GM21528 (cell line): ENCODE results near the gene PGRMC1.
A peak's percentile ranks its signal among the peaks of the same experiment; 100 is the strongest.
"Not testable (repeated sequence)": the region's sequence is repeated elsewhere in the genome, so short reads cannot be mapped to it uniquely, and the experiment has no call there.

Source experiments
- ATAC-seq: cut with Tn5 transposase; IDR thresholded peaks from one replicate; pipeline ENCODE4 v1.9.1; 2021; ENCODE audit warnings: mild to moderate bottlenecking, moderate library complexity; ENCODE audit not compliant: unreplicated experiment, low FRiP score

Gene PGRMC1

DNA sequence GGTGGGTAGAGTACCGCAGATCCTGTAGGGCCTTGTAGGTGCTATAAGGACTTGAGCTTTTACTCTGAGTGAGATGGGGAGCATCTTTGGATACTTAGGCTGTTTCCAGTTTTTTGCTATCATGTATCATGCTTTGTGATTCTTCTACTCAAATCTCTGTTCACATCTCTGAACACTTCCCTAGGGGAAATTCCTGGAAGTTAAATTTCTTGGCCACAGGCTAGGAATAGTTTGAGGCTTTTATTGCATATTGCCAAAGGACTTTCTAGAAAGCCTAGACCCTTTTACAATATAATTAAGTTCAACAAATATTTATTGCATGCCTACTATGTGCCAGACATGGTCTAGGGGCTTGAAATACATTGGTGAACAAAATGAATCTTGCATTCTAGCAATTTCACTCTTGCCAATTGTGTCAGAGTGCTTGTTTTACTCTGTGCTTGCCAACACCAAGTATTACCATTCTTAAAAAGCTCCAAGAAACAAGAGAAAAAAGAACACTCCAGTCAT is 4.1 kb upstream of the PGRMC1 start:
- ATAC-seq, result no peak

DNA sequence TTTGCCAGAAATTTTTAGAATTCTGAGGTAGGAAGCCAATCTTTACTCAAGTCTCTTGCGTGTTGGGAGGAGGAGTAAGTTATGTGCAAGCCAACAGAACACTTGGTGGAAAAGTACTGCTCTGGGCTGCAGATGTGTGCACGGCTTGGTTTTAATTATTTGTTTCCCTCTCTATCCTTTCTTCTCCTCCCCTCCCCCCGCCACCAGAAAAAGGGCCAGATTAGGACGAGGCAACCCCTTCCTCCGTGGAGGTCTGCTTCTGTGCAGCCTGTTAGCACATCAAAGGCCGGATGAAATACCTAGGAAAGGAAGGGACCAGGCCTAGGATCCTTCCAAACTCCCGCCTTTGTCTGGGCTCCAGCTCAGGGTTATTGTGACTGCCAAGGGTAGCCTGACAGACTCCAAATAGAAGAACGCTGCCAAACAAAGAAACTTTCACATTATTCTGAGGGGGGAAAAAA is 1.0 kb upstream of the PGRMC1 start:
- ATAC-seq, result no peak

DNA sequence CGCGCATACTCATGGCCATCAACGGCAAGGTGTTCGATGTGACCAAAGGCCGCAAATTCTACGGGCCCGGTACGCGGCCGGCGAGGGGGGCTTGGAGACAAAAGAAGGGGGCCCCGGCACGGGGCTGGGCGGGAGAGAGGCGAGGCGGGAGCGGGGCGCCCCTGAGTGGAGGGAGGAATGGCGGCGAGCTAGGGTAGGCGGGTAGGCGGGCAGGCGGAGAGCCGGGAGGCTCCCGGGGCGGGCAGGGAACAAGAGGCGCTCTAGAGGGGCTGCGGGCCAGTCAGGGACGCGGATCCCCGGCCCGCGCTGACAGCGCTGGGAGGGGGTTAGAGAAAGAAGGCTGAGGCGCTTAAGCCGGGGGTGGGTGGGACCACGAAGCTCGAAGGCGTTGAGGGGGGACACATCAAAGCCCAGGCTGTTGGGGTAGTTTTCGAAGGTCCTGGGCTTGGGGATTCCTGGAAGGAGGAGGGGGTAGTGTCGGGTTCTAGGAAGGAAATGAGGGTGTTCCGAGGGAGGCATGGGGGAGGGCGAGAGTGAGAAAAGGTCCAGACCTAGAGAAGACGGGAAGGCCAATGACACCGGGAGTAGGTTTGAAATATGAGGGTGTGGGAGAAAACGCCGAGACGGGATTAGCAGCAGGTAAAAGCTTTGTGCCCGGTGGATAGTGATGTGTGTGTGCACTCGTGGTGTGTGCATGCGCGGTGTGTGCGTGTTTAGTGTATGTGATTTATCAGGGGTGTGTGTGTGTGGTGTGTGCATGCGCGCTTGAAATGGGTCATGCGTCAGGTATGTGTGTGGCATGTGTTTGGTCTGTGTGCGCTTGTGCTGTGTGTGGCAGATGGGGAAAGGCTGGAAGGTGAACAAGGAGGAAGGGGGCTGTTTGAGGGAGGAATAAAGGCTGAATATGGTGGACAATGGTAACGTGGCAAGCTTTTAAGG is 807 bp downstream of the PGRMC1 start:
- ATAC-seq, result peak; percentile 40

DNA sequence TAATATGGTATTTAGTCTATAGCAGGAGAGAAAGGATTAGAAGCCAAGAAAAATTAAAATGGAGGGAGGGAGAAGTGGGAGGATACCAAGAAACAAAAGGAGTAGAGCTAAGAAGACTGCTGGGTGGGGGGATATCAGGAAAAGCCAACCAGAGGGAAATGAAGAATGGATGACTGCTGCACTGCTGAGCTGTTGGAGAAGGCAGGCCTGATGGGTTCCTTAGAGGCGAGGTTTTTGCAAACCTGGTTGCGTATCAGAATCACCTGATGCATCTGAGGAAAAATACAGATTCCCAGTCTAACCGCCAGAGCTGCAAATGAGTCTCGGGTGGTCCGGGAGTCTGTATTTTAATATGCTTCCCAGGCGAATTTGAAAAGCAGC is 1.5 kb downstream of the PGRMC1 start:
- no peak for ATAC-seq

DNA sequence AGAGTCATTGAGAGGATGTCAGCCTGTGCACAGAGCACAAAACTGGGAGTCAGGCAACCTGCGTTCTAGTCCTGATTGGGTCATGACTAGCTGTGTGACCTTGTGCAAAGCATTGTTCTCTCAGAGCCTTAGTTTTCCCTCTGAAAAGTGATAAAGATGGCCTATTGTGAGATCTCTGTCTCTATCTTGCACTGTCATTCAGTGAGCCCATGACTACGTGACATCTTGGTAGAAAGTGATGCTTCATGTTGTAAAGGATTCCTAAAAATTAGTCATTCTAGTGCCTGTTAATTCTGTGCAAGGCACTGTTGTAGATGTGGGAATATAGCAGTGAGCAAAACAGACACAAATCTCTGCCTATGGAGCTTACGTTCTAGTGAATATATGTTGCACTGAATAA is 2.5 kb downstream of the PGRMC1 start:
- ATAC-seq, result no peak

DNA sequence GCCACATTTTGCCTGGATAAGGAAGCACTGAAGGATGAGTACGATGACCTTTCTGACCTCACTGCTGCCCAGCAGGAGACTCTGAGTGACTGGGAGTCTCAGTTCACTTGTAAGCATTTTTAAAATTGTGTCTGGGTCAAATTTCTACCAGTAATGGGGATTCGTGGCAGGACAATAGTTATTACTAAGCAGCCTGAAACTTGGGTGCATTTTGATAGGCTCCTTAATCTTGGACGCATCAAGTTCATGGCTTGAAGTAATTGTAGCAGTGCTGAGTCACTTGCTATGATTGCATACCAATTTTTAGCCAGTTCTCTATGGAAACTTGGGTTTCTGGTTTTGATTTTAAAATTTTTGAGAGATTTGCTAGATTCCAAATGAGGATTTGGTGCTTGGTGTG is 4.3 kb downstream of the PGRMC1 start:
- ATAC-seq, result no peak

DNA sequence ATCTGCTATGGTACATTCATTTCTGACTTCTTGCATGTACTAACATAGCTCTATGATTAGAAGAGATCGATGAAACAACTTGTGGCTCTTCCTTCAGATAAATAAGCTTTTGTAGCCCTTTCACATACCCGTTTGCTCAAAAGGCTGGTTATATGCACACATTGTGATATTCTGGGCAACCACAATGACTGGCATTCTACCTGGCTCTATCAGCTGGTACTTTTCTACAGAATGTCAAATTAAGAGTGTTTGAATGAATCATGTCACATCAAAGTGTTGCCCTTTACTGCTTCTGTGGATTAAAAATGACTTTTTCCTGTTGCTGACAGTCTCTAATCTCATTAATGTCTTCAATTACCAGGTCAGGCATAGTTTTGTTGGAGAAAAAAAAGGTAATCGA is 11.6 kb downstream of the PGRMC1 start:
- no peak for ATAC-seq

DNA sequence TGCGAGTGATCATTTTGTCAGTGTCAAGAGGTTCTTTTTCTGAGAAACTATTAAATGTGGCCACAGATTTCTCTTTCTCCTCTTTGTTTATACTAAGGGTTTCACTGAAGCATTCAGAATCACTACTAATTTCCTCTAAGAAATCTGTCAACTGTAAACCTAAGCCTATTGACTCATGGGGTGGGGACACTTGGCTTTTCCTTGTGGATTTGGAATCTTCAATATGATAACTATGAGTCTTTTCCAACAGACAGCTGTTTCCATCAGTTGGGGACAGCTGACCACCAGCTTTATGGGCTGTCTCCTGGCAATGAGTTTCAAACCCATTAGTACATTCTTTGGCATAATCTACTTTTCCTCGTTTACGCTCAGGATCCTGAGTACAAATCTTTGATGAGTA is 13.8 kb downstream of the PGRMC1 start:
- ATAC-seq, result no peak

DNA sequence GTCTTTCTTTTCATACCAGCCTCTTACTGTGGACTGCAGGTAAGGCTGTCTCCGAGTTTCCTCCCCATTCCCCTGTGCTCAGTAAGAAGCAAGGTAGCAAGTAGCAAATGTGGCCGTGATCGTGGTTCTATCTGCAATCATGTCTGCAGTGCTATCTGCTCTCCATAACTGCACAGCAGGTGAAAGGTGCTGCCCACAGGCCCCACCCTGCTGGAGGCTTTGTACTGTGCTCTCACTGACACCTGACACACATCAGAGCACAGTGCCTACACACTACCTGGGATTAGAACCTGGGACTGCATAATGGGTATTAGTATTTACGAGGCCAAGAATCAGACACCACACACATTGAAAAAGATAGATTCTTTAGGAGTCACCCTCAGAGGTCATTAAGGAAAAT is 15.3 kb downstream of the PGRMC1 start:
- ATAC-seq, result no peak

DNA sequence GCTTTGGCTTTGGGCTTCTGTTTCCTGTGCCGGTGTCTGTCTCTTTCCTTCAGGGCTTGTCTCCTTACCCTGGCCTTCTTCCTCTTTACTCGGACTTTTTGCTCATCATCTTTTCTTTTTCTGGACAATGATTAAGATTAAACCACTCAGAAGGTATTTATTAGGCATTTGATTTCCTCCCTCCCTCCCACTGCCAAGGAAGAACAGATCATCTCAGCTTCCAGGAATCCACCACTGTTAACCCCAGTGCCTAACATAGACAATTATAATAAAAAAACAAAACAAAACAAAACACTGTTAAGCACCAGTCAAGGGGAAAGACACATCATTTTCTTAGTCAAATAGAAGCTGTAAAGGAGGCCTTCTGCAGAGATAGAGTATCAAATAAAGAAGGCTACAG is 16.6 kb downstream of the PGRMC1 start:
- no peak for ATAC-seq

DNA sequence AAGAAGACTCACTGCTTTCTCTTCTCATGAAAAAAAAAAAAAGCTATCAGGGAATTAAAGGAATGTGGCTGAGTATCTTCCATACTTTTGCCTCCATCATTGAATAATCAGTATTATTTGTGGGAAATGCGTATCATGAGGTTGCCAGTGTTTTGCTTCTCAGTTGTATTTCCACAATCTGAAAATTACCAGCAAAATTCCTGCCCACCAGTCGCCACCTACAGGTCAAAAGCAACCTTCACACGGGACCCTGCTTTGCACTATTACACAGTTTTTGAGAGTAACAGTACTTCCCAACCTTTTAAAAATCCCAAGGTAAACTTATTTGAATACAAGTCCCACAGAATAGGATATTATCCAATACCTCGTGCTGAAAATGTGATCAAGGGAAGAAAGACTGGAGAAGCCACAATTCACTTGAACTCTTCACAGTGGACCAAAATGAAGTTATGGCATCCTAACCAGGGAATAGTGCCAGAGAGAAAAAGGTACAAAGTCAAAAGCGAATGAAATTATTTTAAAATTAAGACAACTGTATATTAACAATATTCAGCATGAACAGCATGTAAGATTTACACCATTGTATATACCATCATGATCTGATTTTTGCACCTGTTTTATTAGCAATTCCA is 30.4 kb downstream of the PGRMC1 start:
- no peak for ATAC-seq

DNA sequence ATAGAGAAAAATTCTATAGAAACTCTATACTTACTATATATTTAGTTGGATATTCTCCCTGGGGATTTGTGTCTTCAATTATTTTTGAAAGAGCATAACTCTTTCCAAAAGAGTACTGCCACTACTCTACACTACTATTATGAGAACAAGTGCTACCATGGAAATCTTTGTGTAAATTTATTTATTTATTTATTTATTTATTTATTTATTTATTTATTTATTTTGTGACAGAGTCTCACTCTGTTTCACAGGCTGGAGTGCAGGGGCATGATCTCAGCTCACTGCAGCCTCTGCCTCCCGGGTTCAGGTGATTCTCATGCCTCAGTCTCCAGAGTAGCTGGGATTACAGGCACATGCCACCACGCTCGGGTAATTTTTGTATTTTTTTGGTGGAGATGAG is 31.0 kb downstream of the PGRMC1 start:
- ATAC-seq, result not testable (repeated sequence)

DNA sequence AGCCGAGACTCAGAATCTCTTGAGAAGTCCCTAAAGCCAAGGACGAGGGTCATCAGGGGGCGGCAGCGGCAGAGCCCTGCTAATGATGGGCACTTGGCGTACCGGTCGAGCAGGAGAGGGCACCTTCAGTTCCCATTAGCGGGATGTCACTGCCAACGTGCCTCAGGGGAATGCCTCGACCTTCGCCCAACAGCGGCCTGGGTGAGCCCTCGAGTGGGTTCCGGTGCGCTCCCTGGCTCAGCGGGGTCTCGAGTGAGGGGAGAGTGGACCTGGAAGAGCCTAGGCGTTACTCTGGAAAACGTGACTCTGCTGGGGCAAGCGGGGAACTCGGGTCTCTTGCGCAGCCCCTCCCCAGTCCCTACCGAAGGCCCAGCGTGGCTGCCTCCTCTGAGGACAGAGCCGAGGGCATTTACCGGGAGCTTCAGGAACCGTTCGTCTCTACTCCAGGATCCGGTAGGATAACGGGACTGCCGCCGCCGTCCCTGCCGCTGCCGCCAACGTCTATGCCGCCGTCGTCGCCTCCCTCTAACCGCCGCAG is 36.9 kb downstream of the PGRMC1 start:
- no peak for ATAC-seq

DNA sequence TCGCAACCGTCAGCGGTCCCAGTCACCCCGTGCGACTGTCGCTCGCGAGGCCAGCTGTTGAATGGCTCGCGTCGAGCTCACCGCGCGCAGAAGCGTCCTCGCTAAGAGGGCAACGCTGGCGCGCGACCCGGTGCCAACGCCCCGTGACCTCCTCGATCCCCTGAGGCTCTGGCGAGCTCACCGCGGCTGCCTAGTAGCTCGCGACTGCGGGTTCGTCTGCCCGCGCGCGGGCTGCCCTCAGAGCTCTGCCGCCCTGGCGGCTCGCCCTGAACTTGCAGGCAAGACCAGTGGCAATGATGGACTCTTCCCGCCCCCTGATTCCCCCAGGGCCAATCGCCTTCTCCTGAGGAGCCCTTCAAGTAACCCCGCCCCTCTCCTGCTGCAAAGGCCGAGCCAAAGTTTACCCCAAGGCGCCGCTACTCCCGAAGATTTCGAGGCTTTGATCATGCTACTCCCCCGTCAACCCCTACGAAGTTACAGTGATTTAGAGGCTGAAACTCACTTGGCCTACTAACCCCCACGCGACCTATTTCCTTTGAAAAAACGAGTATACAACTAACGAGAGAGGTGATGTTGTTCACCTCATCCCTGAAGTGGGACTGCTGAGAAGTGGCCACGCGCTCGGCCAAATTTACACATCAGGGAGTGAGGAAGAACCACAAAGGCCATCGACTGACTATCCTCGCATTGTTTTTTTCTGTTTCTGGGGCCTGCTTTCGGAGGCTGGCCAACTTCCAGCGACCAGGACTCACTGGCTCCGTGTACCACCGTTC is 37.5 kb downstream of the PGRMC1 start:
- ATAC-seq, result no peak

DNA sequence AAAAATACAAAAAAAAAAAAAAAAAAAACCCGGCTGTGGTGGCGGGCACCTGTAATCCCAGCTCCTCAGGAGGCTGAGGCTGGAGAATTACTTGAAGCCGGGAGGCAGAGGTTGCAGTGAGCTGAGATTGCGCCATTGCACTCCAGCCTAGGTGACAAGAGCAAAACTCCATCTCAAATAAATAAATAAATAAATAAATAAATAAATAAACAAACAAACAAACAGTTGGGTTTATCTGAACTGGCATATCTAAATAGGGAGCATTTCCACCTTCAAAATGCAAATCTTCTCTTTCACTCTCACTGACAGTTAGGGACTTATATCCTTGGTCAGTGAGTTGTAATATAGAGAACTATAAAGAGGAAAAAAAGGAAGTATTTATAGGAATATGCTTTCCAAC is 46.3 kb downstream of the PGRMC1 start:
- not testable (repeated sequence) for ATAC-seq

DNA sequence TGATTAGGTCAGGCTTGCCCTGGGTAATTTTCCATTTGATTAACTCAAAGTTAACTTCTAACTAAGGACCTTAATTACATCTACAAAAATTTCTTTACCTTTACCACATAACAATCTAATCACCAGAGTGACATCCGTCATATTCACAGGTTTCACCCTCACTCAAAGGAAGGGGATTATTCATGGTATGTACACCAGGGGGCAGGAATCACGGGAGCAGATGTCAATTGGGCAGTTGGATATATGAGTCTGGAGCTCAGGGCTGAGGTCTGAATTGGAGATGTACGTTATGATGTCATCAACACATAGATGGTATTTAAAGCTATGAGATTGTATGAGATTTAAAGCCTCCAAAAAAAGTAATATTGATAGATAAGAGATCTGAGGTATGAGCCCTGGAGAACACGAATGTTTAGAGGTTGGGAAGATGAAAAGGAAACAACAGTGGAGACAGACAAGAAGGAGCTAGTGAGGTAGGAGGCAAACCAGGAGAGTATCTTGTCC is 52.9 kb downstream of the PGRMC1 start:
- ATAC-seq, result no peak

DNA sequence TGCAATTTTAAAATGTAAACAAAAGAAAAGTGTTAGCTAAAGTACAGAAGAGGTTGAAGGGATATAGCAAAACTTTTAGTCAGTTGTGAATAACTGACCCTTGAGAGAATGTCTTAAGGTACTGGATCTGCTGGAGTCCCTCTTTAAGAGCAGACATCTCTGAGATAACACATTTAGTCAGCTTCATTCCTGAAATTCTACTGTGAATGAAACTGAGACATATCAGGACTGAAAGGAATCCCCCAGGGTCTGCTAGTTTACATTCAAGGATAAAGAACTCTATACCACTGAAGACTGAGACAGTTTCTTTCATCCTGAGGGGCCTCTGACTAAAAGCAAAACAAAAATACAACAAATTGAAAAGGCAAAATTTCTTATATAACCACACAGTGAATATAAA is 54.4 kb downstream of the PGRMC1 start:
- no peak for ATAC-seq

DNA sequence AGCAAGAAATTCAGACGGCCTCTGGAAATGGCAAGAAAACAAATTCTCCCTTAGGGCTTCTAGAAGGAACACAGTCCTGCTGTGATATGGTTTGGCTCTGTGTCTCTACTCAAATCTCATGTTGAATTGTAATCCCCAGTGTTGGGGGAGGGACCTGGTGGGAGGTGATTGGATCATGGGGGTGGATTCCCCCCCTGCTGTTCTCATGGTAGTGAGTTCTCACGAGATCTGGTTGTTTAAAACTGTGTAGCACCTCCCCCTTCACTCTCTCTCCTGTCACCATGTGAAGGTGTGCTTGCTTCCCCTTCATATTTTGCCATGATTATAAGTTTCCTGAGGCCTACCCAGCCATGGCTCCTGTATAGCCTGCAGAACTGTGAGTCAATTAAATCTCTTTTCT is 55.2 kb downstream of the PGRMC1 start:
- not testable (repeated sequence) for ATAC-seq

DNA sequence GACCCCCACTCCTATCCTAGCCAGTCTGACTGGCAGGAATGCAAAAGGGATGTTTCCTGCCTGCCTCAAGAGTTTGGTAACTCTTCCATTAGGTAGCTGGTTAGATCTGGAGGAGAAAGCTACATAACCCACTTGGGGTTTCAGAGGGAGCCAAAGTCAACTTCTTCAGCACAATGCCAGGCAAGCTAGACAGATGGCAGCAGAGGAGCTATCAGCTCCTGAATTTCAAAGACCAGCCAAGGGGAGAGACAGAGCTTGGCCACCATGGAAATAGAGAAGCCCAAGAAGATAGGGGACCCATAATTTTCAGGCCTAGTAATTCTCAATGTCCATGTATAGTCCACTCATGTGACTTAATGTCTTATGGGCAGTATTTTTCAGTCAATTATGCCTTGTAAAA is 56.4 kb downstream of the PGRMC1 start:
- no peak for ATAC-seq
